ENCODE data around the gene NKX1-1. TPM values are rescaled to one million over a fixed set of nuclear protein-coding genes. Genes with fewer than 3 reads are reported as not detected.

NKX1-1 gene
- total RNA-seq, 2 donors from 2014 or later, result not detected

DNA sequence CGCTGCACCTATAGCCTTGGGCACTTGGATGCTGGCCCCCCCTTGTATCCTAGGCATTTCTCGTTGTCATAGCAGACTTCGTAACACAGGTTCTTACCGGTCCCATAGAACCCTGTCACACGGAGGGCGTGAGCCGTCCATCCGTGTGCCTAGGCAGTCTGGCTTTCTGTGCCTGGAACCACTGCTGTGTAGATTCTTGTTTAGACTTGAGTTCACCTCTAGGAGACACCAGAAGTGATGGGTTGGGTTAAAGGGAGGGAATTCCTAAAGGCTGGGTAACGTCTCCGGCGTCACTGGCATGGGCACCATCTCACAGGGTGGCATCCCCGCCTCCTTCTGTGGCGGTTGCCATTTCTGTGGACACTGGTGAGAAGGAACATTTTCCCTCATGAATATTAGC is 13.5 kb upstream of the NKX1-1 start:
- no peak overlapping the region for H3K9ac ChIP-seq (ENCODE audit: low read depth in 2 of 2, low read length in 2 of 2)
- no peaks in the 10 kb centered on the region for H3K36me3 ChIP-seq
- H3K4me1 ChIP-seq, result no peaks in the 10 kb centered on the region
- H3K9me3 ChIP-seq, result no peaks in the 10 kb centered on the region
- H3K4me3 ChIP-seq, result no peak overlapping the region
- DNase-seq, result no peak
- H3K27ac ChIP-seq, result no peak overlapping the region
- TF ChIP-seq, protein P1, sequence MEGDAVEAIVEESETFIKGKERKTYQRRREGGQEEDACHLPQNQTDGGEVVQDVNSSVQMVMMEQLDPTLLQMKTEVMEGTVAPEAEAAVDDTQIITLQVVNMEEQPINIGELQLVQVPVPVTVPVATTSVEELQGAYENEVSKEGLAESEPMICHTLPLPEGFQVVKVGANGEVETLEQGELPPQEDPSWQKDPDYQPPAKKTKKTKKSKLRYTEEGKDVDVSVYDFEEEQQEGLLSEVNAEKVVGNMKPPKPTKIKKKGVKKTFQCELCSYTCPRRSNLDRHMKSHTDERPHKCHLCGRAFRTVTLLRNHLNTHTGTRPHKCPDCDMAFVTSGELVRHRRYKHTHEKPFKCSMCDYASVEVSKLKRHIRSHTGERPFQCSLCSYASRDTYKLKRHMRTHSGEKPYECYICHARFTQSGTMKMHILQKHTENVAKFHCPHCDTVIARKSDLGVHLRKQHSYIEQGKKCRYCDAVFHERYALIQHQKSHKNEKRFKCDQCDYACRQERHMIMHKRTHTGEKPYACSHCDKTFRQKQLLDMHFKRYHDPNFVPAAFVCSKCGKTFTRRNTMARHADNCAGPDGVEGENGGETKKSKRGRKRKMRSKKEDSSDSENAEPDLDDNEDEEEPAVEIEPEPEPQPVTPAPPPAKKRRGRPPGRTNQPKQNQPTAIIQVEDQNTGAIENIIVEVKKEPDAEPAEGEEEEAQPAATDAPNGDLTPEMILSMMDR (IDR thresholded peaks at IDR 0.05), result no peak
- intact Hi-C loops (cut with DNase I), result no loop called here
- H3K27me3 ChIP-seq, result no peaks in the 10 kb centered on the region

DNA sequence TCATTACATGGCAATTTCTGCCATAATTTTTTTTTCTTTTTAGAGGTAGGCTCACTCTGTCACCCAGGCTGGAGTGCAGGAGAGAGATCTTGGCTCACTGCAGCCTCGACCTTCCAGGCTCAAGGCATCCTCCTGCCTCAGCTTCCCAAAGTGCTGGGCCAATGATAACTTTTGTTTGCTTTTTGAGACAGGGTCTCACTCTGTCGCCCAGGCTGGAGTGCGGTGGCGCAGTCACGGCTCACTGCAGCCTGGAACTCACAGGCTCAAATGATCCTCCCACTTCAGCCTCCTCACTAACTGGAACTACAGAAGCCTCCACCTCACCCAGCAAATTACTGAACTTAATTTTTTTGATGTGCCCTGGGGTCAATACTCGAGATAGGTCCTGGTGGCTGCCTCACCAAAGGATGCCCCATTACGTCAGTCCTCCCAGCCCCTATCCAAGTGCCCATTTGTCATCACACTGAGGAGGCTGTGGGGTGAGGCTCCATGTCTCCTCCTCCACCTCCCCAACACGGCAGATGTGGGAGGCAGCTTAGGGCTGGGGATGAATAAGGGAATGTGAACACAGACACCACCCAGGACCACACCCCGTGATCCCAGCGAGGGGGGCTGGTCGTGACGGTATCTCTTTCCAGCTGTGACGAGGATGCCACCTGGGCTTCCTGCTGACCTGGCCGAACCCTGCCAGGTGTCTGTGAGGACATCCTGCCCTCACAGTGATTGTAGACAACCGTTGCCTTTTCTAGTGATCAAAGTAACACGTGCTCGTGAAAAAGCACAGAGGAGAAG is 12.4 kb upstream of the NKX1-1 start:
- no peaks in the 10 kb centered on the region for H3K9me3 ChIP-seq
- no peak overlapping the region for H3K4me3 ChIP-seq
- intact Hi-C loops (cut with DNase I), result no loop called here
- H3K36me3 ChIP-seq, result no peaks in the 10 kb centered on the region
- DNase-seq, result no peak
- no peak overlapping the region for H3K27ac ChIP-seq
- TF ChIP-seq, protein P1 (IDR thresholded peaks at IDR 0.05), result no peak
- H3K27me3 ChIP-seq, result peaks cover 5% of the 10 kb centered on the region
- no peak overlapping the region for H3K9ac ChIP-seq (ENCODE audit: low read depth in 2 of 2, low read length in 2 of 2)
- H3K4me1 ChIP-seq, result no peaks in the 10 kb centered on the region

DNA sequence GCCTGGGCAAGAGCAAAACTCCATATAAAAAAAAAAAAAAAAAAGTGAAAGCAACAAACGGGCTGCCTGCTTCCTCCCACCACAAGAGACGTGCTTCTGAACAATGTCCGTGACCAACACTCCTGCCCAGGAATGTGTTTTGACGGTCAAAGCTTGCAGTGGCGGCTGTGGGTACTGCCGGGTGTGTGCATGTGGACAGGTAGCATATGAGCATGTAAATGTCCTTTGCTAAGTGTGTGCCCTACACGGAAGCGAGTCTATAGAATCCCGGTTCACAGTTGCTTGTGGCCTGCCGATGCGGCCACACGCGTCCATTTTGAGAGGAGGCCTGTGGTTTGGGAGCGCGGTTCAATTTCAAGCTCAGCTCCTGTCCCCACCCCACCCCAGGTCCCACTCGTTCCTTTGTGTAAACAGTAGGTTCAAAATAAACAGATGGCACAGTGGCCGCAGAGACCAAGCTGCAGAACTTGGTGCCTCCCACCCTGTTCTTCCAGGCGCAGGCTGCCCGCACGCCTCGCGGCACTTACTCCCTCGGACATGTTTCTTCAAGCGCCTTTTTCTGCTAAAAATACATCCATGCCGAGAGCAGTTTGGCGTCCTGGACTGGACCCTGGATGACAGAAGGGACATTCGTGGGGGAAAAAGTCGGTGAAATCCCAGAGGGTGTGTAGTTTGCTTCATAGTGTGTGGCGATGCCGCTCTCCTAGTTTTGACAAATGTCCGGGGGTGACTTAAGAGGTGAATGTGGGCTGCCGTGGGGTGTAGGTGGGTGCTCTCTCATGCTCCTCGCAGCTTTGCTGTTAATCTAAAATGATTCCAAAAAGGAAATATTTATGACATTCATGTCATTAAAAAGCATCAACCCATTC is 11.5 kb upstream of the NKX1-1 start:
- Histone ChIP-seq H3K36me3 (no peaks in the 10 kb centered on the region), H3K9me3 (no peaks in the 10 kb centered on the region), H3K27me3 (peaks cover 12% of the 10 kb centered on the region), H3K9ac (ENCODE audit: low read depth in 2 of 2, low read length in 2 of 2) (no peak overlapping the region), H3K4me1 (no peaks in the 10 kb centered on the region), H3K4me3 (no peak overlapping the region), H3K27ac (no peak overlapping the region)
- intact Hi-C loops (cut with DNase I), result no loop called here
- TF ChIP-seq, protein P1 (IDR thresholded peaks at IDR 0.05), result no peak
- no peak for DNase-seq

- intact Hi-C loops (cut with DNase I), result no loop called here
- H3K36me3 ChIP-seq, result no peaks in the 10 kb centered on the region
- H3K4me3 ChIP-seq, result no peak overlapping the region
- no peak overlapping the region for H3K27ac ChIP-seq
- no peaks in the 10 kb centered on the region for H3K9me3 ChIP-seq
- TF ChIP-seq, protein P1 (IDR thresholded peaks at IDR 0.05), result no peak
- H3K27me3 ChIP-seq, result peaks cover 12% of the 10 kb centered on the region
- H3K4me1 ChIP-seq, result no peaks in the 10 kb centered on the region
- no peak overlapping the region for H3K9ac ChIP-seq (ENCODE audit: low read depth in 2 of 2, low read length in 2 of 2)
- DNase-seq, result peak; percentile 14
Measured at GRCh38 chr4:1416948-1417260, 10.7 kb upstream of the NKX1-1 start.

DNA sequence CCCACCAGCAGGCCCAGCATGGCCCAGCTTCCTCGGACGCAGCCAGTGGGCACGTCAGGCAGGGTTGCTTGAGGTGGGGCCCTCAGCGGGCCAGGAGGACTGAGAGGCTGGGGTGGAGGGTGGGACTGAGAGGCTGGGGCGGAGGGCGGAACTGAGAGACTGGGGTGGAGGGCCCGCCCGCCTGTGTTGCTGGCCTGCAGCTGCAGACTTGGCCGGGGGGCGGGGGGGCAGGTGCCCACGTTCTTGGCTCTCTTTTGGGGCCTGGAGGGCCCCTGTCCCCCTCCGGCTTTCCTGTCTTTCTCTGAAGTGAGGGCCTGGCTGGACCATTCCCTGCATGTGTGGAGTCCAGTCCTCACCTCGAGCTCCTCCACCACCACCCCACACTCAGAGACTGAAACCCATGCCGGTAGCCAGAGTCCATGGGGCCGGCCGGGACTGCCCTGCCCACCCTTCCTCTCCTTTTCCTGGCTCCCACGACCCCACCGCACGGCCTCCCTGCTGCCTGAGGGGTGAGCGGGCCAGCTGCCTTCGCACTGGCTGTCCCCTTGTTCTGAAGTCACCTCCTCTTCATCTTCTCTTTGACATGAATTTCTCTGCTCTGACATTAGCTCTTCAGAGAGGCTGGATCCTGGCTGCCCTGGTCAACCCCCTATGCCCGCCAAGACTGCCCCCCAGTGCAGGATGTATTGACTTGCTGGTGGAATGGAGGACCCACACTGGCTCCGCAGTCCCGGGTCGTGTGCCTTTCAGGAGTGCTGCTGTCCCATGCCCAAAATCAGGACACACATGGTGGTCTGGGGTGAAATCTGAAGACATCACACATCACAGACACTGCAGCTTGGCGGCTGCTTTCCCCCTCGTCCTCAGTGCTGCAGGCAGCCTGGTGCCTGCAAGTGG is 10.1 kb upstream of the NKX1-1 start:
- Histone ChIP-seq H3K9me3 (no peaks in the 10 kb centered on the region), H3K27me3 (peaks cover 16% of the 10 kb centered on the region), H3K4me1 (no peaks in the 10 kb centered on the region), H3K4me3 (no peak overlapping the region), H3K27ac (no peak overlapping the region), H3K36me3 (no peaks in the 10 kb centered on the region), H3K9ac (ENCODE audit: low read depth in 2 of 2, low read length in 2 of 2) (no peak overlapping the region)
- intact Hi-C loops (cut with DNase I), result no loop called here
- DNase-seq, result no peak
- TF ChIP-seq, protein P1 (IDR thresholded peaks at IDR 0.05), result no peak
